GM21381 (cell line): ENCODE results near the gene CLDN7.
"Not testable (repeated sequence)": the region's sequence is repeated elsewhere in the genome, so short reads cannot be mapped to it uniquely, and the experiment has no call there.

Experiments
- ATAC-seq: cut with Tn5 transposase; IDR thresholded peaks from one replicate; pipeline ENCODE4 v1.9.1; 2021; ENCODE audit warnings: mild to moderate bottlenecking, moderate library complexity; ENCODE audit not compliant: unreplicated experiment

Gene CLDN7

GRCh38 chr17:7256766-7257456 lies 5.4 kb downstream of the CLDN7 start:
- no peak for ATAC-seq

GRCh38 chr17:7254511-7254910 lies 7.8 kb downstream of the CLDN7 start:
- ATAC-seq = no peak

- ATAC-seq = no peak
Measured at GRCh38 chr17:7253082-7253481, 9.2 kb downstream of the CLDN7 start.

GRCh38 chr17:7252176-7253043 lies 9.9 kb downstream of the CLDN7 start, which contains the start of gene ELP5:
Gene ELP5, plus strand, starts transcription at chr17:7252215. Its CDS starts 336 bp downstream, at chr17:7252551.
- ATAC-seq = peak; percentile 55

- peak; percentile 79 for ATAC-seq
Measured at GRCh38 chr17:7251661-7252175, 10.6 kb downstream of the CLDN7 start, which contains the start of gene CTDNEP1. Gene CTDNEP1, minus strand, starts transcription at chr17:7251734. Its CDS starts 438 bp downstream, at chr17:7251296.

GRCh38 chr17:7250695-7251627 lies 11.3 kb downstream of the CLDN7 start:
- peak; percentile 5 for ATAC-seq

GRCh38 chr17:7249830-7250229 lies 12.4 kb downstream of the CLDN7 start:
- ATAC-seq = no peak

GRCh38 chr17:7249214-7249613 lies 13.1 kb downstream of the CLDN7 start:
- ATAC-seq = no peak

GRCh38 chr17:7248796-7249195 lies 13.5 kb downstream of the CLDN7 start:
- no peak for ATAC-seq

- ATAC-seq = no peak
Measured at GRCh38 chr17:7246779-7247178, 15.5 kb downstream of the CLDN7 start.

GRCh38 chr17:7243838-7244237 lies 18.4 kb downstream of the CLDN7 start:
- not testable (repeated sequence) for ATAC-seq

GRCh38 chr17:7243453-7243729 lies 18.9 kb downstream of the CLDN7 start:
- ATAC-seq = no peak

- ATAC-seq = peak; percentile 44
Measured at GRCh38 chr17:7242717-7243452, 19.4 kb downstream of the CLDN7 start.

- peak; percentile 27 for ATAC-seq
Measured at GRCh38 chr17:7241783-7242716, 20.2 kb downstream of the CLDN7 start, which contains the start of gene GABARAP. Gene GABARAP, minus strand, starts transcription at chr17:7242449. Its CDS starts 119 bp downstream, at chr17:7242330.

GRCh38 chr17:7241090-7241733 lies 21.1 kb downstream of the CLDN7 start:
- no peak for ATAC-seq

GRCh38 chr17:7240375-7240774 lies 21.9 kb downstream of the CLDN7 start:
- no peak for ATAC-seq

GRCh38 chr17:7239091-7240027 lies 22.9 kb downstream of the CLDN7 start, which contains the start of gene PHF23:
Gene PHF23, minus strand, starts transcription at chr17:7239457. Its CDS starts 178 bp downstream, at chr17:7239279.
- ATAC-seq = peak; percentile 54
